HG02759 (cell line): ENCODE data around the gene ZCCHC14.
"Not testable (repeated sequence)": the region's sequence is repeated elsewhere in the genome, so short reads cannot be mapped to it uniquely, and the experiment has no call there.

Experiments
- ATAC-seq: cut with Tn5 transposase; IDR thresholded peaks from one replicate; pipeline ENCODE4 v1.9.1; 2021; ENCODE audit warnings: mild to moderate bottlenecking, moderate library complexity; ENCODE audit not compliant: unreplicated experiment

Gene ZCCHC14

GRCh38 chr16:87412996-87413421 lies 79.8 kb downstream of the ZCCHC14 start:
- ATAC-seq: no peak

GRCh38 chr16:87412371-87412995 lies 80.3 kb downstream of the ZCCHC14 start:
- ATAC-seq: no peak

GRCh38 chr16:87411375-87412271 lies 81.2 kb downstream of the ZCCHC14 start:
- no peak for ATAC-seq

- ATAC-seq: no peak
These were observed 81.9 kb downstream of the ZCCHC14 start for GRCh38 chr16:87410968-87411367.

GRCh38 chr16:87410530-87410929 lies 82.3 kb downstream of the ZCCHC14 start:
- no peak for ATAC-seq

- ATAC-seq: no peak
These were observed 83.0 kb downstream of the ZCCHC14 start for GRCh38 chr16:87409781-87410180.

- ATAC-seq: no peak
These were observed 83.7 kb downstream of the ZCCHC14 start for GRCh38 chr16:87409153-87409552.

GRCh38 chr16:87407511-87408112 lies 85.2 kb downstream of the ZCCHC14 start:
- ATAC-seq: no peak

GRCh38 chr16:87406495-87407088 lies 86.2 kb downstream of the ZCCHC14 start:
- ATAC-seq: no peak

- no peak for ATAC-seq
These were observed 87.8 kb downstream of the ZCCHC14 start for GRCh38 chr16:87404764-87405625.

- no peak for ATAC-seq
These were observed 97.5 kb downstream of the ZCCHC14 start for GRCh38 chr16:87395181-87395842.

- ATAC-seq: no peak
These were observed 99.2 kb downstream of the ZCCHC14 start for GRCh38 chr16:87393680-87394055.

- no peak for ATAC-seq
These were observed 99.8 kb downstream of the ZCCHC14 start for GRCh38 chr16:87392821-87393679.

GRCh38 chr16:87391950-87392820 lies 100.6 kb downstream of the ZCCHC14 start, which contains the start of gene MAP1LC3B:
Gene MAP1LC3B, plus strand, starts transcription at chr16:87392336. Its CDS starts 92 bp downstream, at chr16:87392428.
- ATAC-seq: peak; percentile 69

GRCh38 chr16:87391324-87391949 lies 101.4 kb downstream of the ZCCHC14 start:
- peak; percentile 20 for ATAC-seq

GRCh38 chr16:87390641-87391323 lies 102.0 kb downstream of the ZCCHC14 start:
- ATAC-seq: no peak

GRCh38 chr16:87389914-87390313 lies 102.9 kb downstream of the ZCCHC14 start:
- not testable (repeated sequence) for ATAC-seq
